ENCODE measurements around the gene RGS7.

DNA sequence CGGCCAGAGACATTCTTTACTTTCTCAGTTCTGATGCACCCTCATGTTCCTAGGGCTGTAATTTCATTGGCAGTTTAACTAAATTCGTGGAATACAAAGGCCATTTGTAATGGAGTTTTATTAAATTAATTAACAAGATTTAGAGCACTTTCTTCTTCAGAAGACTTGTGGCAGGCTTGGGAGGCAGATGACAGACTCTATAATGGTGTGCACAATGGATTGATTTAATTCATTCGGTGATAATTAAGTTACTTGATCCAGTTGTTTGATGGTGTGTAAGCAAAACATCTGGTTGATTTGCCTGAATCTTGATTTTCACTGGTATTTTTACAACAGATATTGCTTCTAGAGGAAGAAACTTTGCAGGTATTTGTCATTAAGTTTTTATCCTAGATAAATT lies 383.1 kb downstream of the RGS7 start:
- TF ChIP-seq, protein P1, sequence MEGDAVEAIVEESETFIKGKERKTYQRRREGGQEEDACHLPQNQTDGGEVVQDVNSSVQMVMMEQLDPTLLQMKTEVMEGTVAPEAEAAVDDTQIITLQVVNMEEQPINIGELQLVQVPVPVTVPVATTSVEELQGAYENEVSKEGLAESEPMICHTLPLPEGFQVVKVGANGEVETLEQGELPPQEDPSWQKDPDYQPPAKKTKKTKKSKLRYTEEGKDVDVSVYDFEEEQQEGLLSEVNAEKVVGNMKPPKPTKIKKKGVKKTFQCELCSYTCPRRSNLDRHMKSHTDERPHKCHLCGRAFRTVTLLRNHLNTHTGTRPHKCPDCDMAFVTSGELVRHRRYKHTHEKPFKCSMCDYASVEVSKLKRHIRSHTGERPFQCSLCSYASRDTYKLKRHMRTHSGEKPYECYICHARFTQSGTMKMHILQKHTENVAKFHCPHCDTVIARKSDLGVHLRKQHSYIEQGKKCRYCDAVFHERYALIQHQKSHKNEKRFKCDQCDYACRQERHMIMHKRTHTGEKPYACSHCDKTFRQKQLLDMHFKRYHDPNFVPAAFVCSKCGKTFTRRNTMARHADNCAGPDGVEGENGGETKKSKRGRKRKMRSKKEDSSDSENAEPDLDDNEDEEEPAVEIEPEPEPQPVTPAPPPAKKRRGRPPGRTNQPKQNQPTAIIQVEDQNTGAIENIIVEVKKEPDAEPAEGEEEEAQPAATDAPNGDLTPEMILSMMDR (IDR thresholded peaks at IDR 0.05), result no peak
- no peak for TF ChIP-seq POLR2A (IDR thresholded peaks at IDR 0.05)

Data from body of pancreas (tissue), 4 donors.